GM12864 (cell line): ENCODE measurements around the gene TOMM40.

Experiments
- DNase-seq: peaks from one replicate; pipeline ENCODE4 v3.0.0-alpha.2; 2011; ENCODE audit warnings: low read depth
- H3K4me3 ChIP-seq: 2 replicates; pipeline ENCODE4 v1.5.1; 2011; ENCODE audit warnings: mild to moderate bottlenecking, low read depth, low read length, control low read depth
- CTCF ChIP-seq: IDR thresholded peaks from 2 replicates; pipeline ENCODE4 v1.5.1; 2011; ENCODE audit warnings: low read depth, mild to moderate bottlenecking, moderate library complexity, low read length, control low read depth, inconsistent platforms; ENCODE audit errors: missing control alignments

TOMM40 gene

GRCh38 chr19:44863990-44864389 is 27.1 kb upstream of the TOMM40 start:
- H3K4me3 ChIP-seq, result no peak overlapping the region
- no peak for TF ChIP-seq CTCF
- DNase-seq, result no peak

GRCh38 chr19:44865196-44865767 is 25.8 kb upstream of the TOMM40 start:
- no peak for DNase-seq
- TF ChIP-seq CTCF, result no peak
- H3K4me3 ChIP-seq, result no peak overlapping the region

- no peak for DNase-seq
- no peak for TF ChIP-seq CTCF
- H3K4me3 ChIP-seq, result no peak overlapping the region
Measured at GRCh38 chr19:44866664-44867063, 24.4 kb upstream of the TOMM40 start.

GRCh38 chr19:44867578-44867977 is 23.5 kb upstream of the TOMM40 start:
- no peak overlapping the region for H3K4me3 ChIP-seq
- no peak for DNase-seq
- TF ChIP-seq CTCF, result no peak

GRCh38 chr19:44869733-44870470 is 21.2 kb upstream of the TOMM40 start:
- TF ChIP-seq CTCF, result no peak
- DNase-seq, result no peak
- H3K4me3 ChIP-seq, result no peak overlapping the region

- H3K4me3 ChIP-seq, result no peak overlapping the region
- no peak for TF ChIP-seq CTCF
- no peak for DNase-seq
Measured at GRCh38 chr19:44871809-44872208, 19.2 kb upstream of the TOMM40 start.

GRCh38 chr19:44872661-44873060 is 18.4 kb upstream of the TOMM40 start:
- TF ChIP-seq CTCF, result no peak
- H3K4me3 ChIP-seq, result no peak overlapping the region
- DNase-seq, result no peak
